AG08396 (cell line): Measurements from ENCODE around the gene CLIC4.
"Not testable (repeated sequence)": the region's sequence is repeated elsewhere in the genome, so short reads cannot be mapped to it uniquely, and the experiment has no call there.

Source experiments
- DNase-seq: peaks from one replicate; pipeline ENCODE4 v3.0.0; 2012; ENCODE audit warnings: low spot score, mixed read lengths

The CLIC4 gene

GRCh38 chr1:24717887-24718650 is 27.2 kb upstream of the CLIC4 start:
- DNase-seq, result no peak

DNA sequence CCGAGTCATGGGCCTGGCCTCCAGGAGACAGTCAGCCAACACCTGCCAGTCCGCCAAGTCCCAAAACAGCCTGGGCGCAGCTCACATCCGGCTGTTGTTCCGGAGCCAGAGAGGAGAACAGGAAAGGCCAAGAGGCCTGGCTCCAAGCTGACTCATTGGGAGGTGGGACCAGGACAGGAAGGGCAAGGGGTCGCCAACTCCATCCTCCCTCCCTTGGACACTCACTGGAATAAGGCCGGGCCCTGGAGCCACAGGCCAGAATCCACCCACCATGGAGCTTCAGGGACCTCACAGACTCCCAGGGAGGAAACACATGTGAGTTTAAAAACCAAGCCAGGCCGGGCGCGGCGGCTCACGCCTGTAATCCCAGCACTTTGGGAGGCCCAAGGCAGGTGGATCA is 25.1 kb upstream of the CLIC4 start:
- DNase-seq, result peak; percentile 71

DNA sequence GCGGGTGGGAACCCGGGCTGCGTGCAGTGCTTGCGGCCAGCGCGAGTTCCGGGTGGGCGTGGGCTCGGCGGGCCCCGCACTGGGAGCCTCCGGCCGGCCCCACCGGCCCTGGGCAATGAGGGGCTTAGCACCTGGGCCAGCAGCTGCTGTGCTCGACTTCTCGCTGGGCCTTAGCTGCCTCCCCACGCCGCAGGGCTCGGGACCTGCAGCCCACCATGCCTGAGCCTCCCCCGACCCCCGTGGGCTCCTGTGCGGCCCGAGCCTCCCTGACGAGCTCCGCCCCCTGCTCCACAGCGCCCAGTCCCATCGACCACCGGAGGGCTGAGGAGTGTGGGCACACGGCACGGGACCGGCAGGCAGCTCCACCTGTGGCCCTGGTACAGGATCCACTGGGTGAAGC is 23.7 kb upstream of the CLIC4 start:
- no peak for DNase-seq

DNA sequence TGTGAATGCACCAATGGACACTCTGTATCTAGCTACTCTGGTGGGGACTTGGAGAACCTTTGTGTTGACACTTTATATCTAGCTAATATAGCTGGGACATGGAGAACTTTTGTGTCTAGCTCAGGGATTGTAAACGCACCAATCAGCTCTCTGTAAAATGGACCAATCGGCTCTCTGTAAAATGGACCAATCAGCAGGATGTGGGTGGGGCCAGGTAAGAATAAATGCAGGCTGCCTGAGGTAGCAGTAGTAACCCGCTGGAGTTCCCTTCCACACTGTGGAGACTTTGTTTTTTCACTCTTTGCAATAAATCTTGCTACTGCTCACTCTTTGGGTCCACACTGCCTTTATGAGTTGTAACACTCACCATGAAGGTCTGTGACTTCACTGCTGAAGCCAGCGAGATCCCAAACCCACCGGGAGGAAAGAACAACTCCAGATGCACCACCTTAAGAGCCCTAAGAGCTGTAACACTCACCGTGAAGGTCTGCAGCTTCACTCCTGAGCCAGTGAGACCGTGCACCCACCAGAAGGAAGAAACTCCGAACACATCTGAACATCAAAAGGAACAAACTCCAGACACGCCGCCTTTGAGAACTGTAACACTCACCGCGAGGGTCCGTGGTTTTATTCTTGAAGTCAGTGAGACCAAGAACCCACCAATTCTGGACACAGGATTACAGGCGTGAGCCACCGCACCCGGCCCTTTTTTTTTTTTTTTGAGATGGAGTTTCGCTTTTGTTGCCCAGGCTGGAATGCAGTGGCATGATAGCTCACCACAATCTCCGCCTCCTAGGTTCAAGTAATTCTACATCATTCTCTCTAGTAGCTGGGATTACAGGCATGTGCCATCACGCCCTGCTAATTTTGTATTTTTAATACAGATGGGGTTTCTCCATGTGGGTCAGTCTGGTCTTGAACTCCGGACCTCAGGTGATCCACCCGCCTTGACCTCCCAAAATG is 22.9 kb upstream of the CLIC4 start:
- not testable (repeated sequence) for DNase-seq

- peak; percentile 79 for DNase-seq
These were observed 20.7 kb upstream of the CLIC4 start for GRCh38 chr1:24724345-24725208.

- peak; percentile 29 for DNase-seq
These were observed 20.0 kb upstream of the CLIC4 start for GRCh38 chr1:24725209-24725651.

- DNase-seq, result no peak
These were observed 18.5 kb upstream of the CLIC4 start for GRCh38 chr1:24726741-24727140.

DNA sequence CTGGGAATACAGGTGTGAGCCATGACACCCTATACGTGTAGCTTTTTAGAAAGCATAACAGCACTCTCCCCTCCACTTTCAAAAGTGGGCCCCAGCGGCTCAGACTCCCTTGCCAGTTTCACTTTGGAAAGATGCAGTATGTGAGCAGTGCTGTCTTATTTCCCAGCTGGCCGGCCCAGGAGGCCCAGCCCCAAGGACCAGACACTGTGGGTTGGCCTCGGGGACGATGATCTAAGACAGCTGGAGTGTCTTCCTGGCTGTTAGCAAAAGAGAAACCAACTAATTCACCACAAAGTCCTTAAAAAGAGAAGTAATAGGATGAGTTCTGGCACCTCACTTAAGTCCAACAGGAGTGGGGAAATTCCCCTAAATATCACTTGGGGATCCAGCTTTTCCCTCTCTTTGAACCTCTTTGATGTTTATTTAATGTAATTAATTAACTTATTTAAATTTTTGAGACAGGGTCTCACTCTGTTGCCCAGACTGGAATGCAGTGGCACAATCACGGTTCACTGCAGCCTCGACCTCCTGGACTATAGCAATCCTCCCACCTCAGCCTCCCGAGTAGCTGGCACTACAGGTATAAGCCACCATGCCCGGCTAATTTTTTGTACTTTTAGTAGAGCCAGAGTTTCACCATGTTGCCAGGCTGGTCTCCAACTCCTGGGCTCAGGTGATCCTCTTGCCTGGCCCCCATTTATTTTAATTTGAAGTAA is 17.6 kb upstream of the CLIC4 start:
- peak; percentile 85 for DNase-seq

DNA sequence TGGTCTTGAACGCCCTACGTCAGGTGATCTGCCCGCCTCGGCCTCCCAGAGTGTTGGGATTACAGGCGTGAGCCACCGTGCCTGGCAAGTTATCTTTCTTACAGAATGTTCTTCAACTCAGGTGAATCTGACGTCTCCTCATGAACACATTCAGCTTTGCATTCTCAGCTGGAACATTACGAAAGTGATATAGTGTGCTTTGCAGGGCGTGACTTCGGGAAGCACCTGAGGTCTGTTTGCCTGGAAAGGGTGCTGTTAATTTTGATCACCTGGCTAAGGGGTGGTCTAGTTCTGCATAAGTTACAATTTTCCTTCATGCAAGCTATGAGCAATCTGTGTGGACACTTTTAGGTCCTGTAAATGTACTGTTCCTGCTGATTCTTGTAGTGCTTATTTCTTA is 16.3 kb upstream of the CLIC4 start:
- no peak for DNase-seq

- DNase-seq, result no peak
These were observed 12.9 kb upstream of the CLIC4 start for GRCh38 chr1:24732186-24732885.

DNA sequence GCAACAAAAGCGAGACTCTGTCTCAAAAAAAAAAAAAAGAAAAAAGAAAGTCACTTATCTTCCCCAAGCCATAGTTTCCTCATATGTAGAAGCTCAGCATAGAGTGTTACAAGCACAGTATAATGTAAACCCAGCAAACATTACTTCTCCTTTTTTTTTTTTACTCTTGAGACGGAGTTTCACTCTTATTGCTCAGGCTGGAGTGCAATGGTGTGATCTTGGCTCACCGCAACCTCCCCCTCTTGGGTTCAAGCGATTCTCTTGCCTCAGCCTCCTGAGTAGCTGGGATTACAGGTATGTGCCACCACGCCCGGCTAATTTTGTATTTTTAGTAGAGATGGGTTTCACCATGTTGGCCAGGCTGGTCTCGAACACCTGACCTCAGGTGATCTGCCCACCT is 11.9 kb upstream of the CLIC4 start:
- DNase-seq, result not testable (repeated sequence)

- no peak for DNase-seq
These were observed 10.1 kb upstream of the CLIC4 start for GRCh38 chr1:24735156-24735508.

DNA sequence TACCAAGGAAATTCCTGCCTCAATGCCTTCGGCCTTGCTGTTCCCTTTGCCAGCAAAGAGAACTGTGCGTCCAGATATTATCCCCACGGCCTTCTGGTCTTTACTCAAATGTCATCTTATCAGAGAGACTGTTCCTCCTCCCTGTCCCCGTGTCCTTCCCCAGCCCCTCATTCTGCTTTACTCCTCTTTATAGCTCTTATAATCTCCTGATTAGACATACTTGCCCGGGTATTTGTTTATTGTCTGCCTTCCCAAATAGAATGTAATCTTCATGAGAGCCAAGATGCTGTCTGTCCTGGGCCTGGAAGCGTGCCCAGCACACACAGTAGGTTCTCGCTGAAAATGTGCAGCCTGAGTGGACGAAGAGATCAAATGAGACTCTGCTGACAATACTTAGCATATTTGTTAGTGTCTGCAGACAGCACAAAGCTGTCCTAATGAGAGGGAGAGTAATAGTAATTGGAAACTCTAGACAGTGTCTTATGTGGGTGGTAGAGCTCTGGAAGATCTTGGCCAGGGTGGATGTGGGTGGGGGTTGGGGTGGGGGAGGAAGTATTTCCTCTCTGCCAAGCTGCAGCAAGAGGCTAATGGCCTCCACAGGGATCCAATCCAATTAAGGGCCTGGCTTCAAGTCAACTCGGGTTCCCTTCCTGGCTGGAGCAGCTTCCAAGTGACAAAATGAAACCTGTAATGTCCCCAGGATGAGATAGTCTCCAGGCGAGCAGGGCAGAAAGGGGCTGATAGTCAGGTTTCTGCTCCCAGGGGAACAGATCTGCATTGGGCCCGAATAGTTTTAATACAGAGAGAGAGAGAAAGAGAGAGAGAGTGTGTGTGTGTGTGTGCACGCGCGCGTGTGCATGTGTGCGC is 9.5 kb upstream of the CLIC4 start:
- DNase-seq, result no peak

- no peak for DNase-seq
These were observed 7.7 kb upstream of the CLIC4 start for GRCh38 chr1:24737368-24738117.

- DNase-seq, result no peak
These were observed 6.0 kb upstream of the CLIC4 start for GRCh38 chr1:24739241-24739640.

GRCh38 chr1:24742090-24742938 is 2.9 kb upstream of the CLIC4 start:
- DNase-seq, result no peak

GRCh38 chr1:24743404-24744211 is 1.6 kb upstream of the CLIC4 start:
- DNase-seq, result no peak
